KBM-7 (cell line): ENCODE results near the gene CALY.
"Not testable (repeated sequence)": the region's sequence is repeated elsewhere in the genome, so short reads cannot be mapped to it uniquely, and the experiment has no call there.

Experiments
- DNase-seq: peaks from one replicate; pipeline ENCODE4 v3.0.0-alpha.2; 2015
- in situ Hi-C: fragments of 300-500 bp; cut with MboI; formaldehyde crosslinking; loops from 2 replicates; pipeline ENCODE4 v1.14.3; 2020; ENCODE audit warnings: low sequenced_read_pairs, low pct_unique_long_range_greater_than_20kb, mixed read lengths

The CALY gene

DNA sequence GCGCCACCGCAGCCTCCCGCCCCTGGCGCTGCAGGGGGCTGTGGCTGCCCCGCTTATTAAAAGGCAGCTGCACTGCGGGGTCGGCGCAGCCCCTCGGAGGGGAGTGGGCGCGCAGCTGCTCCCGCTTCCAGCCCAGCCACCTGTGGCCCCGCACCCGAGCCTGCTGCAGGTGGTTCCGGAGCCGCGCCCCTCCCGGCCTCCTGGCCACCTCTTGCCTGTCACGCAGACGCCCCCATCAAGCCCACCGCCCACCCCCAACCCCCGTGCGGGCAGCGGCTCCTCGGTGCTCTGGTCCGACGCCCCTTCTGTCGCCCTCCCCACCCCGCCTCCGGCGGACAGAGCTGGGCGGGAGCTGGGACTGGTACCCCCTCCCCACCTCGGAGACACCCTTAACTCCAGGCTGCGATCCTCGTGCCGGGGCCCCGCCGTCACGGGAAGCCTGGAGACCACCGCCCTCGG, 549 bp downstream of the CALY start:
- in situ Hi-C loops, result no loop called here
- no peak for DNase-seq

DNA sequence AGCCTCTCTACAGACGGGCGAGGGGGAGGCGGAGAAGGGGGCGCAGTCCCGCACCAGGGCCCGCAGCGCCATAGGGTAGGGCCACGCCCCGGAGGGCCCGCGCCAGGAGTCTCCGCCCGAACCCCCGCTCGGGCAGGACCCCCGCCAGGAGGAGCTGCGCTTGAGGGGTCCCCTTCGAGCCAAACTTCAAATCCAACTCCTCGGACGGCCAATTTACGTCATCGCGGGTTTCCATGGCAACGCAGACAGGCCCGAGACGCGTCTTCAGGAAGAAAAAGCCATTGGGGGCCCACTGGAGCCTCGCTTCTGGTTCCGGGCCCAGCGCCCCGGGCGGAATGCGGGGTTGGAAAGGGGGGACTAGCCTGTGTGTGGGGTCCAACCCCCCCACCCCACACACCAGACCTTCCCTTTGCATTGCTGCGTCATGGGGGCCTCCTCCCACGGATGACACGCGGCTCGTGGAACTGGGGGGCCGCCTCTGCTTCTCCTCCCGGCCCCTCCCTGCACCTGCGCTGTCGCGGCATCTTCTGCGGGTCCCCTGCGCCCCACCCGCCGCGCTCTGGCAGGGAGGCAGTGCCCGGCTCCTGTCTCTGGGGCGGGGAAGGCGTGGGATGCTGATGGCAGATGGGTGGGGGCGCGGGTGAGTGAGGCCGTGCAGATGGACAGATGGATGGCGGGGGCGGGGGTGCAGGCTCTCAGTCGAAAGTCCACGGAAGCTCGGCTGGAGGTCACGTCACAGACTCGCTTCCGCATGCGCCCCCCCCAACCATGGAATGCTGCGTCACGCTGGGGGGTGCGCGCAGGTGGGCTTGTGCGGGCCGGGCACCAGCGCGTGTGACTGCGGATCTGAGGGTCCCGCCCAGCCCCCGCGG, 1.2 kb downstream of the CALY start:
- in situ Hi-C loops, result no loop called here
- no peak for DNase-seq

DNA sequence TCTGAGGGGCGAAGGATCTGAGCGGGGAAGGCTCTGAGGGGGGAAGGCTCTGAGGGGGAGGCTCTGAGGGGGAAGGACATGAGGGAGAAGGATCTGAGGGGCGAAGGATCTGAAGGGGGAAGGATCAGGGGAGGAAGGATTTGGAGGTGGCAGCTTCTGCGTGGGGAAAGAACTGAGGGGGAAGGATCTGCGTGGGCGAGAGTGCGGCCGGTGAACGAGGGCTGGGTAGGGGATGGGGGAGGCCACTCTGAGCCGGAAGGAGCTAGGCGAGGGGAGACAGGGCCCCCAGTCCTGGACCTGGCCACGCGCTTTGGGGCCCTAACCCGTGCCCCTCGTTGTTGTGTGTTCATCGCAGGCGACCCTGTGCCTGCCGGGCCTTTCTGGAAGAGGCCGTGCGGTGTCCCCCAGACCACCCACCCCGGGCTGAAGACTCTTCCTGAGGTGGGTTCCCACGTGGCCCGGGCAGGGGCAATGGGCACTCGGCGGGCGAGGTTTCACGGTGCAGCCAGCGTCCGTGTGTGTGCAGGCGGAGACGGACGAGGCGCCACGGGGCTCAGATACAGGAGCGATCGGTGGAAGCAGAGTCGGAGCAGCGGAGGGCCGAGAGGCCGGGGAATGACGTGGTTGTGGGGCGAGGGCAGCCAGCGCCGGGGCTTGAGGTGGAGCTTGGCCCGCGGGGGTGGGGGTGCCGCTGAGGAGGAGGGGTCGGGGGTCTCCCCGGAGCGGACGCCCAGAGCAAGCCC, 2.0 kb downstream of the CALY start:
- in situ Hi-C loops, result no loop called here
- no peak for DNase-seq

DNA sequence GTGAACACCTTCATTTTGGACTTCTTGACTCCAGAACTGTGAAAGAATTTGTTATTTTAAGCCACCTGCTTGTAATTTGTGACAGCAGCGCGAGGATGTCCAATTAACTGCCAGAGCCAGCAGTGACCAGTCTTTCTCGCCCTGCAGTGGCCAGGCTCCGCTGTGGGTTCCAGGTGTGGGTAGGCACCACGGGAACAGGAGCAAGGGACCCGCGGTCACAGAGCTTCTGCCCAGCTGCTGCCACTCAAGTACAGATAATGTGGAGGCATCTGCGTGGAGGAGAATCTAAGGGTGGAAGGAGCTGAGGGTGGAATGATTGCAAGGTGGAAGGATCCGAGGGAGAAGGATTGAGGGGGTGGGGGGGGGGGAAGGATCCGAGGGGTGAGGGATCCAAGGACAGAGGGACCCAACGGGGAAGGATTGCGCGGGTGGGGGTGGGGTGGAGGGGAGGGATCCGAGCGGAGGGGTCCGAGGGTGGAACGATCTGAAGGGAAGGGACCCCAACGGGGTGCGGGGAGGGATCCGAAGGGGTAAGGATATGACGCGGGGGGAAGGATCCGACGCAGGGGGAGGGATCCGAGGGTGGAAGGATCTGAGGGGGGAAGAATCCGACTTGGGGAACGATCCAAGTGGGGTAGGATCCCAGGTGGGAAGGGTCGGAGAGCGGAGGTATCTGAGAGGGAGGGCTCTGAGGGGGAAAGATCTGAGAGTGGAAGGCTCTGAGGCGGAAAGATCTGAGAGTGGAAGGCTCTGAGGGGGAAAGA, 3.6 kb downstream of the CALY start:
- in situ Hi-C loops, result no loop called here
- DNase-seq, result no peak

DNA sequence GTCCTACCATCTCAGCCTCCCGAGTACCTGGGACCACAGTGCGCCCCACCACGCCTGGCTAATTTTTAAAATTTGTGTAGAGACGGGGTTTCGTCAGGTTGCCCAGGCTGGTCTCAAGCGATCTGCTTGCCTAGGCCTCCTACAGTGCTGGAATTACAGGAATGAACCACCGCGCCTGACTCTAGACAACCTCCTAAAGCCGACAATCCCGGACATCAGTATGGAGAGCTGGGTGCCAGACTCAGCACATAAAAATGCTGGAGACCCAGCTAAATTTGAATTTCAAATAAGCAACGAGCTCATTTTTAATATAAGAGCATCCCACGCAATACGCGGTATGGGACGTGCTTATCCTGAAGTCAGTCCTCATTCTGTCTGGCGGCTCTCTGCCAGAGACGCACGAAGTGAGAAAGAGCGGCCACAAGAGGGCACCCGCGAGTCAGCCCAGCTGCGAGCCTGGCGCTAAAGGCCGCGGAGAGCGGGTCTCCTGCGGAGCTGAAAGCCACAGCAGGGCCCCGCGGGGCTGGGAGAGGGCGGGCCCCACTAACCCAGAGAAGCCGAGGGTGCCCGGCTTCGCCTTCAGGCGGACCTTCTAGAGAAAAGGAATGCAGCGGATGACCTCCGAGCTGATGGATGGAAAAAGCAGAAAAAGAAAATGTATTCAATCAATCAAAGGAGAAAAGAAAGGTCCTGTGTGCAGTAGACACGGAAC, 7.0 kb downstream of the CALY start:
- peak; percentile 87 for DNase-seq
- in situ Hi-C loops, result no loop called here

DNA sequence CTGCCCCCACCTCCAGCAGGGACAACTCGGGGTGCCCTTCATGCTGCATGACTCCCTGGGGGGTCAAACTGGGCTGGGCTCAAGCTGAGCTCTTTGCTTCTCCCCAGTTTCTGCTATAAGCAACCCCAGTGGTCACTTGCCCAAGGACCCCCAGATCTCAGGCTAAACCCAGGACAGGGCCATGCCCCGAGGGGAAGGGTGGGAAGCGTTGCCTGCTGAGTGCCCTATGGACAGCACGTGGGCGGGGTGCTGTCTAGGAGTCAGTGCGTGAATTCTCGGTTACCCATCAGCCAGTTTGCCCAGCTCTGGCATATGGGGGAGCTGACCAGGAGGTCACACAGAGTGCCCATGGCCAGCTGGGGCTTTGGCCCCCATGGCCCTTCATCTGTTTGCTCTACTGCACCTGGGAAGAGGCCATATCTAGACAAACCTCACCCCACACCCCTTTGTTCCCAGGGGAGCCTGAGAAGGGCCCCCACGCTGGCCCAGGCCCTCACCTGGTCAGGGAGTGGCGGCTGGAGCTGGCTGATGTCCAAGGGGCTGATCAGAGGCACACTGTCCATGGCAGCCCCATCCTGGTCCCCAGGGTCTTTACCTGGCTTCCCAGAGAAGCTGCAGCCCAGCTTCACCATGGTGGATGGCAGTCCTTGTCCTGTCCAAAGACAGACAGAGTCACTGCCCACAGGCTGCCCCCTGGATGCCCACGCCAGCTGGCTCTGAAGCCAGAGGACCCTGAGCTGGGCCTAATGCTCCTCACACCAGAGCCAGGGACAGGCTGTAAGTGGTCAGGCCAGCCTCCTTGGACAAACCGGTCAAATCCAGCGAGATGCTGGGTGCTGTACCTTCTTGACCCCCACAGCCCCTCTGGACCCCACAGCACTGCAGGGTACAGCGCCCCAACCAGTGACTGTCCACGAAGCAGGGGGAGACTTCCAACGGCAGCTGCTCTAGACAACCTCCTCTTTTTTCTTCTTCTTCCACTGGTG, 8.0 kb downstream of the CALY start:
- DNase-seq, result no peak
- in situ Hi-C loops, result no loop called here

DNA sequence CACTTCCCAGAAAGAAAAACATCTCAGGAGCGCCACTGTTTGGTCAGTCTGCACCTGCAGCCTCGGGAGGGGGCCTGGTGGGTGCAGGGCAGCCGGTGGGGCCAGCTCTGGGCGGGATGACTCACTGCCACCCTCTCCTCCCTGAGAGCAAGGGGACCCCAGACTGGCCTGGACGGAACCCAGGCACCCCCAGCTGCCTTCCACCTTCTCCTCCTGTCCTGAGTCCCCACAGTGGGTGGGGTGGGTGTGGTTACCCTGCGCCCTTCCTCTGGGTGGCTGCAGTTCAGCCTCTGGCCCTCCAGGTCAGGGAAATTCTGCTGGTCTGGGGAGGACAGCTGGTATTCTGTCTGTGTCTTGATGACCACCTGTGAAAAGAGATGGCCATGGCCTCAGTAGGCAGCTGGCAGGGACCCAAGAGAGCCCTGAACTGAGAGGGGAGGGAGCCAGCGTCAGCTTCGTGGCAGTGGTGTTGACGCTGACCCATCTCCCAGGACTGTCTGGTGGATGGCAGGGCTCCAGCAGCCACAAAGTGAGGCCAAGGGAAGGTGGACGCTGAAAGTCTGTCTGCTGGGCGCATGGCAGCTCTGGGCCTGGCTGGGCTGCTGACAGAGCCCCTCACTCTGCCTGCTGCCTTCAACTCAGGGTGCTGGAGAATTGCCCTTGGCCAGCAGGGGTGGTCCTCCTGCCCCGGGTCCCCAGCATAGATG, 8.9 kb downstream of the CALY start:
- in situ Hi-C loops, result no loop called here

DNA sequence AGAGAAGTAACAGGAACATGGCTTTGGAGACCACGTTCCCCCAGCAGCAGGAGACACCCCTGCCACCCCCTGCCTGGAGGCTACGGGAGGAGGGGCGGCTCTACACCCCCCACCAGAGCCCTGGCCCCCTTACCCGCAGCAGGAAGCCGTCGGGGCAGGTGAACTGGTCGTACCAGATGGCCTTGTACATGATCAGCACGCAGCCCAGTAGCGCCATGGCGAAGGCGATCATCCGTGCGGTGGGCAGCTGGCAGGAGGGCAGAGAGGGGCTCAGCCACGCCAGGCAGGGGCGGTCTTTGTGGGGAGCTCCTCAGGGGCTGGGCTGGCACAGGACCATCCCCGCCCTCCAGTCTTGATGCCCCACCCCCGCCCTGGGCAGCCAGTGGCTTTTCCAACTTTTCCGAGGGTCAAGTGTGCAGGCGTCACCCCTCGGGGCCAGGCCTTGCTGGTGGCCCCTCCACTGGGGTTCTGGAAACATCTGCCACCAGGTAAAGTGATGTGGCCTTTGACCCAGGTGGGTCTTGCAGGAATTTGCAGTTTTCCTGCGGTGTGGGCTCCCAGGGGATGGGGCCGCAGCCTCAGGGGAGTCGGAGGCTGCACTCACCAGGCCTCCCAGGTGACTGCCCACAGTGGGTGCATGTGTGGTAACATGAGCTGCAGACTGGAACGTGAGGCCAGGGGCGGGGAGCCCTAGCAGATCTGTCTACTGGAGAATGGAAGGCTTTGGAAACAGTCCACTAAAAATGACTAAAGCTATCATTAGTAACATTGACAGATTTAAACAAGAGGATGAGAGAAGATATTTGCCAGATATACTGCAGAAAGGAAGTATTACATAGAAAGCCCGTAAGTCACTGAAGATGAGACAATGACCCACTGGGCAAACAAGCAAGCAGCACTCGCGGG, 9.7 kb downstream of the CALY start:
- in situ Hi-C loops, result no loop called here

More for the DNA sequence above, 8.9 kb downstream of the CALY start:
- no peak for DNase-seq

DNA sequence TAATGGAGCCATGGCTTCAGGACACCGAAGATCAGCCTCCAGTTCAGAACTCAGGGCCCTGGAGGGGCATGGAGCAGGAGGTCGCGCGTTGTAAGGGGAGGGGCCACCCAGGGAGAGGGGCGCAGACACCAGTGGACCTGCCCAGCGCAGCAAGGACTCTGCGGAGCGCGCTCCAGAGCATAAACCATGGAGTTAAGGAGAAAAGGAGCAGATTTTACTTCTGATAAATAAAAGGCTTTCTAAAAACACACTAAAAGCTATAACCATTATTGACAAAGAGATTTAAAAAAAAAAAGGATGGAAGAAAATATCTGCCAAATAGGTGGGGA, 10.5 kb downstream of the CALY start:
- no peak for DNase-seq
- in situ Hi-C loops, result no loop called here

More for the DNA sequence above, 9.7 kb downstream of the CALY start:
- DNase-seq, result no peak

DNA sequence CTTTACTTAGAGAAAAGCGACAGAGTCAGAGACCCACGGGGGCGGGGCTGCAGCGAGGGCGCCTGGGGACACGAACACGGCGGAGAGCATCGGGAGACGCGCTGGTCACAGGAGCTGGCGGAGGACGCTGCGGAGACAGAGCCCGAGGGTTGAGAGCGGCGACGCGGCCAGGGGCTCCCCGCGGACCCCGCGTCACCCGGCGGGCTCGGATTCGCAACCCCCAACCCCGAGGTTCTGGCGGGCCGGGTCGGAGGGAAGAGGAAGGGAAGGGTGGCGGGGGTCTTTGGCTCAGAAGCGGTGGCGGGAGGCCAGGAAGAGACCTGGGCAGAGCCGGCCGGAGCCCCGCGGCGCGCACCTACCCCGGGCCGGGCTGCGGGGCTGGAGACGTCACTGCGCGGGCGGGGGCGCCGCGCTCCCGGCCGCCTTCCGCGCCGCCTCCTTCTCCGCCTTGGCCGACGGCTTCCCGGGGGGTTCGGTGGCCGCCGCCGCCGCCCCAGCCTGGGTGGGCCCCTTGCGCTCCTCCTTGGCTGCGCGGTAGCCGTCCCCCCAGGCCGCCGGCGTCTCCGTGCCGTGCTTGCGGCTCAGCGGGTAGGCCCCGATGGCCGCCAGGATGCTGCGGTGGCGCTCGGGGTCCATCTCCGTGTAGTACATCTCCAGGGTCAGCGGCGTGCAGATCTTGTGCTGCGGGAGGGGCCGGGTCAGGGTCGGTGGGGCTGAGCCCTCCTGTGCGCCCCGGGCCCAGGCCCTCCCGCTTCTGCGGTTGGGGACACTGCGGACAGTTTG, 11.1 kb downstream of the CALY start:
- in situ Hi-C loops, result no loop called here
- DNase-seq, result no peak

DNA sequence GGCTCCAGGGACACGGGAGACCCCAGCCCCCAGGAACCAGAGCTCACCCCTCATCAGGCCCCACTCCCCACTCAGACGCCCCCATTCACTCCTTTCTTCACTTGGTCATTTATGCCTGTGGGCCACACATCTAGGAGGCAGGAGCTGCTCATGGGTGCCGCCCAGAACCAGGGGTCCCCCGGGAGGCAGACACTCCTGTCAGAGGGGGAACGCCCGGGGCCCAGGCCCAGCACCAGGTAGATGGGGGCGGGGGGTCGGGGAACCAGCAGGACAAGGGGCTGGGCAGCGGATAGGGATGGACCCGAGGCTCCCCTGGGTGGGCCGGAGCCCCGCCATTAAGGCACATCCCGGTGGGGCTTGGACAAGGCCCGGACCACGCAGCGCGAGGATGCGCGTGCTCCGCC, 11.8 kb downstream of the CALY start:
- no peak for DNase-seq
- in situ Hi-C loops, result no loop called here

DNA sequence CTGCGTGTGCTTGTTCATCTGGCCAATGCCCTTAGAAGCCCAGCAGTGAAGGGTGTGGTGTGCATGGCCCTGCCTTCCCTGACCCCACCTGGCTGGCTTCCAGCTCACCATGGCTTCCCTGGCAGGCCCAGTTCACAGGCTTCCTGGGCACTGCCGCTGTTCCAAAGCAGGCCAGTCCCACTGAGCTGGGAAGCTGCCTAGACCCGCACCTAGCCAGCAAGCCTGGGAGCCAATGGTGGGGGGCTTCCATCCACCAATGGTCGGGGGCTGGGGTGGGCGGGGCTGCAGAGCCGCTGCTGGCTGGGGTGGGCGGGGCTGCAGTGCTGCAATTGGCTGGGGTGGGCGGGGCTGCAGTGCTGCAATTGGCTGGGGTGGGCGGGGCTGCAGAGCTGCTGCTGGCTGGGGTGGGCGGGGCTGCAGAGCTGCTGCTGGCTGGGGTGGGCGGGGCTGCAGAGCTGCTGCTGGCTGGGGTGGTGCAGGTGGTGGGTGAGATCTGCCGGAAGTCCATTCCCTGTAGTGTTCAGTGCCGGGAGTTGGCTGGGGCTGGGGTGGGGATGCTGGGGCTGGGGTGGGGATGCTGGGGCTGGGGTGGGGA, 12.4 kb downstream of the CALY start:
- DNase-seq, result no peak
- in situ Hi-C loops, result no loop called here

DNA sequence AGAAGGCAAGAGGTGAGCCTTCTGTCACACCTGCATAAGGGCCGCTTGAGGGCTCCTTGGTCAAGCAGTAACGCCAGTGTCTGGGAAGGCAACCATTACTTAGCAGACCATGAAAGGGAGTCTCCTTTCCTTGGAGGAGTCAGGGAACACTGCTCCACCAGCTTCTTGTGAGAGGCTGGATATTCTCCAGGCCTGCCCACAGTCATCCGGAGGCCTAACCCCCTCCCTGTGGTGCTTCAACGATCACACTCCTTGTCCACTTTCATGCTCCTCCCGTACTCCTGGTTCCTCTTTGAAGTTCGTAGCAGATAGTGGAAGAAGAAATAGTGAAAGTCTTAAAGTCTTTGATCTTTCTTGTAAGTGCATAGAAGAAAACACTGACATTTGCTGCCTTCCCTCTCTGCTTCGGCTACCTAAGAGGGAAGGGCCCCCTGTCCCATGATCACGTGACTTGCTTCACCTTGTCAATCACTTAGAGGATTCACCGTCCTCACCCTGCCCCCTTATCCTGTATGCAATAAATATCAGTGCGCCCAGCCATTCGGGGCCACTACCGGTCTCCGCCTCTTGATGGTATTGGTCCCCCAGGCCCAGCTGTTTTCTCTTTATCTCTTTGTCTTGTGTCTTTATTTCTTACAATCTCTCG, 14.5 kb downstream of the CALY start:
- DNase-seq, in situ Hi-C loops: not testable (repeated sequence)

DNA sequence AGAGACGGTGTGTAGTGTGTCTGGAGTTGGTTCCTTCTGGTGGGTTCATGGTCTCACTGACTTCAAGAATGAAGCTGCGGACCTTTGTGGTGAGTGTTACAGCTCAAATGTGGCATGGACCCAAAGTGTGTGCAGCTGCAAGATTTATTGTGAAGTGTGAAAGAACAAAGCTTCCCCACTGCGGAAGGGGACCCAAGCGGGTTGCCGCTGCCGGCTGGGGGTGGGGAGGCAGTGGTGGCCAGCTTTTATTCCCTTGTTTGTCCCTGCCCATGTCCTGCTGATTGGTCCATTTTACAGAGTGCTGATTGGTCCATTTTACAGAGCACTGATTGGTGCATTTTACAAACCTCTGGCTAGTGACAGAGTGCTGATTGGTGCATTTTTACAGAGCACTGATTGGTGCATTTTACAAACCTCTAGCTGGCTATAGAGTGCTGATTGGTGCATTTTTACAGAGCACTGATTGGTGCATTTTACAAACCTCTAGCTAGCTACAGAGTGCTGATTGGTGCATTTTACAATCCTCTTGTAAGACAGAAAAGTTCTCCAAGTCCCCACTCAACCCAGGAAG, 15.8 kb downstream of the CALY start:
- in situ Hi-C loops, DNase-seq: not testable (repeated sequence)
